ENCODE results near the gene GRB14. TPM values are rescaled to one million over a fixed set of nuclear protein-coding genes. Genes with fewer than 3 reads are reported as not detected.

The GRB14 gene
- total RNA-seq, 1 donor from 2014 or later = 2.7 TPM

DNA sequence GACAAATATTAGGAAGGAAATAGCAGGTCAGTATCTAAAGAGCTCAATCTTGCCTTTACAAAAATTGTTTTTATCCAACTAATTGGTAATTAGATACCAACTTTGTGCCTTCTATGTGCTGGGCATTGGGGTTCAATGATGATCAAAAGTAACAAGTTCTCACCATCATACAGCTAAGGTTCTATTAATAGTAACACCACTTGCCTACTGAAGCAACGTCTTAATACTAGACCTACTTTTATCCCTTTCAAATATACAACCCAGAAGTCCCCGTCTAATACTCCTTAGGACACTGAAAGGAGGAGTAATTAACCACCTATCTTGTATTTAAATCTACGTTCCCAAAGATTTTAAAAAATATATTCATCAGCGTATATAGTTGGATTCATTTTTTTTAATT is 59.3 kb downstream of the GRB14 start:
- Histone ChIP-seq H3K4me1 (no peaks in the 10 kb centered on the region), H3K4me3 (no peak overlapping the region), H3K9me3 (no peaks in the 10 kb centered on the region), H3K36me3 (no peaks in the 10 kb centered on the region), H3K27me3 (no peaks in the 10 kb centered on the region), H3K27ac (no peak overlapping the region)
- TF ChIP-seq, protein P1, sequence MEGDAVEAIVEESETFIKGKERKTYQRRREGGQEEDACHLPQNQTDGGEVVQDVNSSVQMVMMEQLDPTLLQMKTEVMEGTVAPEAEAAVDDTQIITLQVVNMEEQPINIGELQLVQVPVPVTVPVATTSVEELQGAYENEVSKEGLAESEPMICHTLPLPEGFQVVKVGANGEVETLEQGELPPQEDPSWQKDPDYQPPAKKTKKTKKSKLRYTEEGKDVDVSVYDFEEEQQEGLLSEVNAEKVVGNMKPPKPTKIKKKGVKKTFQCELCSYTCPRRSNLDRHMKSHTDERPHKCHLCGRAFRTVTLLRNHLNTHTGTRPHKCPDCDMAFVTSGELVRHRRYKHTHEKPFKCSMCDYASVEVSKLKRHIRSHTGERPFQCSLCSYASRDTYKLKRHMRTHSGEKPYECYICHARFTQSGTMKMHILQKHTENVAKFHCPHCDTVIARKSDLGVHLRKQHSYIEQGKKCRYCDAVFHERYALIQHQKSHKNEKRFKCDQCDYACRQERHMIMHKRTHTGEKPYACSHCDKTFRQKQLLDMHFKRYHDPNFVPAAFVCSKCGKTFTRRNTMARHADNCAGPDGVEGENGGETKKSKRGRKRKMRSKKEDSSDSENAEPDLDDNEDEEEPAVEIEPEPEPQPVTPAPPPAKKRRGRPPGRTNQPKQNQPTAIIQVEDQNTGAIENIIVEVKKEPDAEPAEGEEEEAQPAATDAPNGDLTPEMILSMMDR (IDR thresholded peaks at IDR 0.05) = no peak
- no peak for TF ChIP-seq POLR2A (IDR thresholded peaks at IDR 0.05)
- TF ChIP-seq POLR2AphosphoS5 (IDR thresholded peaks at IDR 0.05; ENCODE audit: insufficient read depth in 1 of 2, low read depth in 1 of 2) = no peak
- DNase-seq (ENCODE audit: extremely low spot score in 2 of 2) = no peak
- intact Hi-C loops (cut with DNase I) = no loop called here

DNA sequence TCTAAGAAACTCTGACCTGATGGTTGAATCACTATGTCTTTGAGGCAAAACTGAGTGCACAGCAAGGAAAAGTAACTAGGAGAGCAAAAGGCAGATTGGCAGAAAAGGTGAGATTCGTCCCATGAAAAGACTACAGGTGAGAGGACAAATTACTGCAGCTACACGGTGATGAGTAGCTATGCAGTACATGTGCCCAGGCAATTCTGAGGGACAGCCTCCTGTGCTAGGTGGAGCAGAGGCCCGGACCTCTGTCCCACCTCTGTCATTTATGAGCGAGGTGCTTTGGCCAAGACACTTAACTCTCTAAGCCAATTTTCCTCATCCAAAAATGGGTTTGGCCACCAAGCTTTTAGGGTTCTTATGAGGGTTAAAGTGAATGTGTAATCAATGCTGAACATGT is 59.9 kb downstream of the GRB14 start:
- no peak for DNase-seq (ENCODE audit: extremely low spot score in 2 of 2)
- intact Hi-C loops (cut with DNase I) = no loop called here
- no peak for TF ChIP-seq POLR2A (IDR thresholded peaks at IDR 0.05)
- H3K27me3 ChIP-seq = no peaks in the 10 kb centered on the region
- no peak overlapping the region for H3K4me3 ChIP-seq
- H3K36me3 ChIP-seq = no peaks in the 10 kb centered on the region
- H3K4me1 ChIP-seq = no peaks in the 10 kb centered on the region
- no peaks in the 10 kb centered on the region for H3K9me3 ChIP-seq
- H3K27ac ChIP-seq = no peak overlapping the region

DNA sequence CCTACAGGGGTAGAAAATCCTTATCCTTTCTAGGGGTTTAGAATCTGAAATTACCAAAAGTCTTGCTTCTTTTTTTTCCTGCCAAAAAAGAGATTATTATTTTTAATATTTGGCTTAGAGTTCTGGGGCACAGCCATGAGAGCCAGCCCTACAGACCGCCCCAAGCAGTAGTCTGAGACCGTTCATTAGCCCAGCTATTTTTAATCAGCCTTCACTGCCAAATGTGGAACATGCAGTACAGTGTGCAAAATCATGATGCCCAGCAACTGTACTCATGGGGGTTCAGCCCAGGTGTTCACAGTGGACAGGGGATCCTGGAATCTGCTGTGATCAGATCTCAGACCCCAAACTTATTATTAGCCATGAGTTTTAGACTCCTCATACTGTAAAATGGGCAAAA is 60.4 kb downstream of the GRB14 start:
- TF ChIP-seq POLR2A (IDR thresholded peaks at IDR 0.05) (no peak), POLR2AphosphoS5 (IDR thresholded peaks at IDR 0.05; ENCODE audit: insufficient read depth in 1 of 2, low read depth in 1 of 2) (no peak)
- TF ChIP-seq, protein P1 (IDR thresholded peaks at IDR 0.05) = no peak
- Histone ChIP-seq H3K4me1 (no peaks in the 10 kb centered on the region), H3K36me3 (no peaks in the 10 kb centered on the region), H3K27ac (no peak overlapping the region), H3K9me3 (no peaks in the 10 kb centered on the region), H3K4me3 (no peak overlapping the region), H3K27me3 (no peaks in the 10 kb centered on the region)
- no peak for DNase-seq (ENCODE audit: extremely low spot score in 2 of 2)
- intact Hi-C loops (cut with DNase I) = no loop called here

DNA sequence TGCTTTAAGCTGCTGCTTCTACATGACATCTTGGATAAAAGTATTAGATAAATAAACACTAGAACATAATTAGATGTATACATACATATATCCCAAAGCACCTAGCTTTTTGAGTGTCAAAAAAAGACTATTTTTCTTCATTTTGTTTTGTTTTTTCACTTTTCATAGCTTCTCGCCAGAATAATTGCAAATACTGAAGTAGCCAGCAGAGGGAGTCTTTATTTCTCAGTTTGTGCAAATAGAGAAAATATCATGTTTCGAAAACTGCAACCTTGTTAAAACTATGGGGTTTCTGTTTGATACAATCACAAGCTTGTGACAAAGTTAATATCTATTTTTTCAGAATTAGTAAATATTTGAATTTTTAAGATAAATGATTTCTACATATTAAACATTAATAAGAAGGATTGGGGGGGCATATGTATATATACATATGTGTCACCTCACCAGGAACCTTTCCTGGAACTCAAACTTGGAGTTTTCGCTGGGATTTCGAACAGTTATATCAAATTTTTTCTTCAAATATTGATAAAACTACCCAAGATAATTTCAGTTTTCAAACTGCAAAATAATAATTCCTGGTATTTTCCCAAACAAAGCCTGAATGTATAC is 61.0 kb downstream of the GRB14 start:
- TF ChIP-seq, protein P1 (IDR thresholded peaks at IDR 0.05) = peak; percentile 20 to 51 (median 28)
- TF ChIP-seq POLR2A (IDR thresholded peaks at IDR 0.05) (no peak), POLR2AphosphoS5 (IDR thresholded peaks at IDR 0.05; ENCODE audit: insufficient read depth in 1 of 2, low read depth in 1 of 2) (no peak)
- DNase-seq (ENCODE audit: extremely low spot score in 2 of 2) = no peak
- H3K4me3 ChIP-seq = no peak overlapping the region
- H3K36me3 ChIP-seq = no peaks in the 10 kb centered on the region
- no peak overlapping the region for H3K27ac ChIP-seq
- H3K27me3 ChIP-seq = no peaks in the 10 kb centered on the region
- no peaks in the 10 kb centered on the region for H3K9me3 ChIP-seq
- no peaks in the 10 kb centered on the region for H3K4me1 ChIP-seq
- intact Hi-C loops (cut with DNase I) = no loop called here

DNA sequence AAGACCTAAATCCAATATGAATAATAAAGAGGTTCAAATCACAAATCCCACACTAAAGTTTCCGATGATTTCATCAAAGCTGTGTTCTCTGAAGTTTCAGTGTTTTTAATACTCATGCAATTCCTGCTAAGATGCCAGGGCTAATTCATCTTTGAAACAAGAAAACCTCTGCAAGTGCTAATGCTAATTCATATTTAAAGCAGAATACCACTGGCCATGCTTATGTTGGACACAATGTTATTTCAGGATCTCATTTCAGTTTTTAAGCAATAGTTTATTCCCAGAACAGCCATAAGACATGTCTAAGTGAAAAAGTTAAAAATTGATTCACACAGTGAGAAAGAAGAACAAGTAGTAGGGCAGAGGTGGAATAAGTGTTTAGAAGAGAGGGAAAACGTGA is 62.8 kb downstream of the GRB14 start:
- Histone ChIP-seq H3K36me3 (no peaks in the 10 kb centered on the region), H3K27ac (no peak overlapping the region), H3K27me3 (no peaks in the 10 kb centered on the region), H3K4me1 (no peaks in the 10 kb centered on the region), H3K9me3 (no peaks in the 10 kb centered on the region), H3K4me3 (no peak overlapping the region)
- no peak for TF ChIP-seq POLR2A (IDR thresholded peaks at IDR 0.05)
- TF ChIP-seq, protein P1 (IDR thresholded peaks at IDR 0.05) = no peak
- no peak for TF ChIP-seq POLR2AphosphoS5 (IDR thresholded peaks at IDR 0.05; ENCODE audit: insufficient read depth in 1 of 2, low read depth in 1 of 2)
- intact Hi-C loops (cut with DNase I) = no loop called here
- DNase-seq (ENCODE audit: extremely low spot score in 2 of 2) = no peak

Measured in vagina (tissue), 2 donors.